GM21528 (cell line): Measurements from ENCODE around the gene APOL4.
"Not testable (repeated sequence)": the region's sequence is repeated elsewhere in the genome, so short reads cannot be mapped to it uniquely, and the experiment has no call there.

ENCODE experiments used
- ATAC-seq: cut with Tn5 transposase; IDR thresholded peaks from one replicate; pipeline ENCODE4 v1.9.1; 2021; ENCODE audit warnings: mild to moderate bottlenecking, moderate library complexity; ENCODE audit not compliant: unreplicated experiment, low FRiP score

APOL4 gene

GRCh38 chr22:36209488-36209908, 7.9 kb upstream of the APOL4 start:
- ATAC-seq, result not testable (repeated sequence)

- ATAC-seq, result no peak
These were observed 7.3 kb upstream of the APOL4 start for GRCh38 chr22:36208914-36209313.

- ATAC-seq, result no peak
These were observed 6.7 kb upstream of the APOL4 start for GRCh38 chr22:36208162-36208765.

GRCh38 chr22:36206255-36206654, 4.6 kb upstream of the APOL4 start:
- ATAC-seq, result no peak

- not testable (repeated sequence) for ATAC-seq
These were observed 4.0 kb upstream of the APOL4 start for GRCh38 chr22:36205573-36205972.

- no peak for ATAC-seq
These were observed 3.0 kb upstream of the APOL4 start for GRCh38 chr22:36204632-36205015.

GRCh38 chr22:36204001-36204631, 2.5 kb upstream of the APOL4 start:
- ATAC-seq, result no peak

- not testable (repeated sequence) for ATAC-seq
These were observed 1.8 kb upstream of the APOL4 start for GRCh38 chr22:36203441-36203840.

- ATAC-seq, result not testable (repeated sequence)
These were observed 1.3 kb upstream of the APOL4 start for GRCh38 chr22:36202906-36203305.

GRCh38 chr22:36201025-36201424, 584 bp downstream of the APOL4 start:
- ATAC-seq, result not testable (repeated sequence)

- ATAC-seq, result no peak
These were observed 2.5 kb downstream of the APOL4 start for GRCh38 chr22:36199001-36199551.

GRCh38 chr22:36198536-36198935, 3.1 kb downstream of the APOL4 start:
- ATAC-seq, result no peak

- no peak for ATAC-seq
These were observed 4.0 kb downstream of the APOL4 start for GRCh38 chr22:36197514-36198146.

- ATAC-seq, result no peak
These were observed 4.6 kb downstream of the APOL4 start for GRCh38 chr22:36197065-36197440.

GRCh38 chr22:36196254-36197064, 5.2 kb downstream of the APOL4 start:
- ATAC-seq, result no peak

GRCh38 chr22:36194971-36195370, 6.6 kb downstream of the APOL4 start:
- no peak for ATAC-seq

- ATAC-seq, result no peak
These were observed 7.2 kb downstream of the APOL4 start for GRCh38 chr22:36194385-36194784.

GRCh38 chr22:36193577-36193976, 8.0 kb downstream of the APOL4 start:
- no peak for ATAC-seq

- no peak for ATAC-seq
These were observed 8.4 kb downstream of the APOL4 start for GRCh38 chr22:36193171-36193570.

GRCh38 chr22:36192542-36192941, 9.1 kb downstream of the APOL4 start:
- ATAC-seq, result no peak
